Measurements from ENCODE around the gene GREB1.

DNA sequence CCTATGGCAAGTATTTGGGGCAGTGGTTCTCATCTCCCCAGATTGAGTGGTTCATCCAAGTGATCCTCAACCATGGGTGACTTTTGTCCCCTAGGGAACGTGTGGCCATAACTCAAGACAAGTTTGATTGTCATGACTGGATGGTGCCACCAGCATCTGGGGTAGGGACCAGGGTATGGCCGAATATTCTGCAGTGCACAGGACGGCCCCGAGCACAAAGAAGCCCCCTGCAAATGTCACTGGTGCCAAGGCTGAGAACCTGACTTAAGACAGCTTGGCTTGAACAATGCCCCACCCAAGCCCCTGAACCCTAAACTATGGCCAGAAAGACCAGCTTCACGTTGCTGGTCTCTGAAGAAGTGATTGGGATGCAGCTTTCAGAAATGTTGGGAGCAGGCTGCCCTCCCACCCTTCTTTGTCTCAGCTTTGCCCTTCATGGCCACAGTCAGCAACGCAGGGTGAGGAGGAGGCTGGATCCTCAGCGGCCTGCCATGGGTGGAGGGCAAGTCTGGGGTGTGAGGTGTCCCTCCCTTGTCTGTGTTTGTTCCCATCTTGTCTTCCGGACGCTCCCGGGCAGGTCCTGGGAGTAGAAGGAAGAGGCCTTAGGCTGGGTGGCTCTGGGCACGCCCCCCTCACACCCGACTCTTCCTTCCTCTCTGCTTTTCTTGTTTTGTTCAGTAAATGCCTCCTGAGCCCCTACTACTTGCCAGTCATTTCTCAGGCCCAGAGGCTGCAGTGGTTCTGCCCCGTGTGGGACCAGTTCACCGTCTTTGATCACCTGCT, 43.4 kb downstream of the GREB1 start:
- TF ChIP-seq POLR2A (IDR thresholded peaks at IDR 0.05) = no peak
- TF ChIP-seq, protein P1, sequence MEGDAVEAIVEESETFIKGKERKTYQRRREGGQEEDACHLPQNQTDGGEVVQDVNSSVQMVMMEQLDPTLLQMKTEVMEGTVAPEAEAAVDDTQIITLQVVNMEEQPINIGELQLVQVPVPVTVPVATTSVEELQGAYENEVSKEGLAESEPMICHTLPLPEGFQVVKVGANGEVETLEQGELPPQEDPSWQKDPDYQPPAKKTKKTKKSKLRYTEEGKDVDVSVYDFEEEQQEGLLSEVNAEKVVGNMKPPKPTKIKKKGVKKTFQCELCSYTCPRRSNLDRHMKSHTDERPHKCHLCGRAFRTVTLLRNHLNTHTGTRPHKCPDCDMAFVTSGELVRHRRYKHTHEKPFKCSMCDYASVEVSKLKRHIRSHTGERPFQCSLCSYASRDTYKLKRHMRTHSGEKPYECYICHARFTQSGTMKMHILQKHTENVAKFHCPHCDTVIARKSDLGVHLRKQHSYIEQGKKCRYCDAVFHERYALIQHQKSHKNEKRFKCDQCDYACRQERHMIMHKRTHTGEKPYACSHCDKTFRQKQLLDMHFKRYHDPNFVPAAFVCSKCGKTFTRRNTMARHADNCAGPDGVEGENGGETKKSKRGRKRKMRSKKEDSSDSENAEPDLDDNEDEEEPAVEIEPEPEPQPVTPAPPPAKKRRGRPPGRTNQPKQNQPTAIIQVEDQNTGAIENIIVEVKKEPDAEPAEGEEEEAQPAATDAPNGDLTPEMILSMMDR (IDR thresholded peaks at IDR 0.05) = no peak

All from tibial nerve (tissue), 3 donors.